K562 (cell line): Measurements from ENCODE around the gene DMXL1. TPM values are rescaled to one million over a fixed set of nuclear protein-coding genes. Genes with fewer than 3 reads are reported as not detected.

ENCODE experiments used
- ATAC-seq: fragments of 200-7000 bp; cut with Tn5 transposase; 3 replicates; pipeline ENCODE4 v1.9.1; 2020; ENCODE audit warnings: moderate library complexity
- BruUV-seq: library from RNA; stranded (reverse); fragments of 400-500 nt; replicated peaks from 2 replicates; lab custom pipeline; 2021; lab: Mats Ljungman, UMichigan
- CTCF ChIA-PET: fragments of 300-600 bp; formaldehyde crosslinking; extraction: SDS; loops from one replicate; lab custom pipeline; 2021; ENCODE audit warnings: low intra/inter-chr PET ratio; lab: Yijun Ruan, JAX
- POLR2A ChIA-PET: fragments of 300-600, 350-650 bp; sonication (Branson Sonifier 250); formaldehyde crosslinking; extraction: SDS; loops from one replicate; lab custom pipeline; 2021; ENCODE audit warnings: antibody characterized with exemption, inconsistent platforms; lab: Yijun Ruan, JAX
- DNase-seq, 4 experiments: peaks; one replicate each; pipeline versions ENCODE4 v3.0.0 to v3.0.0-alpha.2; 2011 to 2018; ENCODE audit warnings: low spot score in 3 of 4, mixed read lengths in 3 of 4; ENCODE audit errors: extremely low read depth in 1 of 4
- FAIRE-seq: peaks from 2 replicates; lab custom pipeline; 2011; peaks lifted over from hg19 to GRCh38; lab: Jason Lieb, UNC
- H2AFZ ChIP-seq: 2 replicates; pipeline ENCODE4 v1.6.0; 2011; ENCODE audit warnings: low read depth, low read length, control low read depth, inconsistent platforms
- H3K27ac ChIP-seq: fragments of 200-600 bp; 3 replicates; pipeline ENCODE4 v1.8.0; 2011; ENCODE audit warnings: low read depth, mild to moderate bottlenecking, control low read depth, inconsistent platforms, low read length, moderate library complexity, mixed read lengths; ENCODE audit errors: extremely low read depth
- H3K27me3 ChIP-seq, 2 experiments: fragments of 300-600 bp in 1 of 2; 2 replicates in 1 of 2; 3 replicates in 1 of 2; pipeline versions ENCODE4 v1.6.0 to v1.8.0; 2011; ENCODE audit warnings: inconsistent platforms in 2 of 2, low read length in 2 of 2, mild to moderate bottlenecking in 1 of 2, mixed read lengths in 1 of 2, moderate library complexity in 1 of 2; ENCODE audit not compliant: control insufficient read depth in 2 of 2, insufficient read depth in 2 of 2
- H3K36me3 ChIP-seq: fragments of 300-600 bp; 3 replicates; pipeline ENCODE4 v1.8.0; 2011; ENCODE audit warnings: mild to moderate bottlenecking, low read length, inconsistent platforms; ENCODE audit not compliant: control insufficient read depth, insufficient read depth
- H3K4me1 ChIP-seq, 2 experiments: fragments of 200-600 bp in 1 of 2; replicated peaks in 1 of 2; 2 replicates in 1 of 2; 3 replicates in 1 of 2; pipeline versions ENCODE4 v1.5.1 to v1.8.0; 2011; ENCODE audit warnings: inconsistent platforms in 2 of 2, low read length in 2 of 2, mild to moderate bottlenecking in 1 of 2, mixed read lengths in 1 of 2, moderate library complexity in 1 of 2; ENCODE audit not compliant: control insufficient read depth in 2 of 2, insufficient read depth in 2 of 2
- H3K4me2 ChIP-seq: 2 replicates; pipeline ENCODE4 v1.6.1; 2011; ENCODE audit warnings: low read length, control low read depth, inconsistent platforms, mixed read lengths; ENCODE audit not compliant: insufficient read depth
- H3K4me3 ChIP-seq: fragments of 200-600 bp; sonication (generic), shearing (Covaris generic); 2 replicates; pipeline ENCODE4 v1.5.1; 2016; ENCODE audit warnings: control low read depth, inconsistent platforms
- H3K79me2 ChIP-seq: fragments of 200-600 bp; 3 replicates; pipeline ENCODE4 v1.8.0; 2011; ENCODE audit warnings: low read length, inconsistent platforms; ENCODE audit not compliant: control insufficient read depth, insufficient read depth
- H3K9ac ChIP-seq, 2 experiments: 2 replicates each; pipeline versions ENCODE4 v1.6.0 to v1.6.1; 2011; ENCODE audit warnings: low read depth in 2 of 2, low read length in 2 of 2, control low read depth in 1 of 2, inconsistent platforms in 1 of 2, mild to moderate bottlenecking in 1 of 2, mixed read lengths in 1 of 2; ENCODE audit not compliant: insufficient read depth in 1 of 2
- H3K9me1 ChIP-seq: one replicate; pipeline ENCODE4 v1.6.0; 2011; ENCODE audit warnings: inconsistent platforms, mild to moderate bottlenecking, low read length, moderate library complexity; ENCODE audit not compliant: control insufficient read depth, insufficient read depth
- H3K9me3 ChIP-seq: replicated peaks from 2 replicates; pipeline ENCODE4 v1.5.1; 2011; ENCODE audit warnings: low read depth, low read length, inconsistent platforms; ENCODE audit not compliant: control insufficient read depth, insufficient read depth
- H4K20me1 ChIP-seq: replicated peaks from 2 replicates; pipeline ENCODE4 v1.6.1; 2011; ENCODE audit warnings: low read length, inconsistent platforms, mixed read lengths; ENCODE audit not compliant: control insufficient read depth, insufficient read depth
- BRCA1 ChIP-seq, 2 experiments: fragments of 450-650 bp in 1 of 2; sonication (generic) in 1 of 2; formaldehyde crosslinking in 1 of 2; IDR thresholded peaks; 2 replicates each; pipeline versions ENCODE4 v1.5.0 to v1.6.1; 2017 to 2020; ENCODE audit warnings: mild to moderate bottlenecking in 1 of 2, missing genetic modification reagents in 1 of 2
- HCFC1 ChIP-seq: IDR thresholded peaks from 2 replicates; pipeline ENCODE4 v1.6.1; 2012; ENCODE audit warnings: low read depth, low read length, improper control_type of control experiment
- HNRNPL ChIP-seq: fragments of 200-400 bp; formaldehyde crosslinking; IDR thresholded peaks from 2 replicates; pipeline ENCODE4 v1.6.1; 2017; ENCODE audit warnings: low read depth, mild to moderate bottlenecking, low read length
- MAFF ChIP-seq: IDR thresholded peaks from 2 replicates; pipeline ENCODE4 v1.6.1; 2012; ENCODE audit warnings: low read length, improper control_type of control experiment
- MAFG ChIP-seq: fragments of 450-650 bp; conservative IDR thresholded peaks from 2 replicates; pipeline ENCODE4 v1.6.1; 2016; ENCODE audit warnings: missing genetic modification characterization, missing compliant biosample characterization
- MAFK ChIP-seq: IDR thresholded peaks from 2 replicates; pipeline ENCODE4 v1.6.1; 2011; ENCODE audit warnings: low read length, improper control_type of control experiment
- MYBL2 ChIP-seq, 2 experiments: fragments of 450-650 bp in 1 of 2; sonication (generic) in 1 of 2; formaldehyde crosslinking in 1 of 2; IDR thresholded peaks; 2 replicates each; pipeline versions ENCODE4 v1.6.1 to v1.8.1; 2017 to 2022; ENCODE audit warnings: borderline replicate concordance in 1 of 2, inconsistent platforms in 1 of 2, low read depth in 1 of 2, mild to moderate bottlenecking in 1 of 2, missing genetic modification reagents in 1 of 2, moderate library complexity in 1 of 2
- SNIP1 ChIP-seq: fragments of 450-650 bp; IDR thresholded peaks from 2 replicates; pipeline ENCODE4 v1.7.1; 2017; ENCODE audit warnings: low read depth, mild to moderate bottlenecking
- SRSF1 ChIP-seq: fragments of 200-400 bp; formaldehyde crosslinking; IDR thresholded peaks from 2 replicates; pipeline ENCODE4 v1.6.1; 2017; ENCODE audit warnings: mild to moderate bottlenecking, low read depth, low read length, moderate library complexity
- ZKSCAN3 ChIP-seq: fragments of 250-450 bp; sonication (Bioruptor Pico); IDR thresholded peaks from 2 replicates; pipeline ENCODE4 v1.4.0; 2020
- ZNF224 ChIP-seq: sonication (generic); formaldehyde crosslinking; IDR thresholded peaks from 2 replicates; pipeline ENCODE4 v1.8.0; 2022; ENCODE audit warnings: mild to moderate bottlenecking, missing genetic modification reagents
- ZNF316 ChIP-seq: fragments of 450-650 bp; IDR thresholded peaks from 2 replicates; pipeline ENCODE4 v1.6.1; 2016
- in situ Hi-C: fragments of 300-500 bp; cut with MboI; formaldehyde crosslinking; loops from 4 replicates; pipeline ENCODE4 v1.15.0; 2018; ENCODE audit warnings: inconsistent platforms, mixed read lengths
- intact Hi-C: fragments of 100-400 bp; cut with micrococcal nuclease; formaldehyde crosslinking; loops from 2 replicates; pipeline ENCODE4 v1.14.2; 2022
- polyA plus RNA-seq, 8 experiments: library from polyadenylated mRNA; depleted of rRNA in 4 of 8; stranded (reverse) in 5 of 8; unstranded in 3 of 8; fragments of >200 nt; fragmentation: Nextera tagmentation in 2 of 8; fragmentation: Illumina TruSeq in 1 of 8; extraction: Ambion mirVana in 2 of 8; extraction: Trizol in 1 of 8; gene quantifications; 2 replicates each; pipeline versions ENCODE4 v1.2.1 to v1.2.3, GENCODE V29; 2011 to 2014; ENCODE audit warnings: inconsistent platforms in 1 of 8, missing spikeins in 1 of 8
- total RNA-seq, 7 experiments: library from RNA; depleted of rRNA in 6 of 7; stranded (reverse); fragments of >200 nt in 6 of 7; fragmentation: Illumina TruSeq in 2 of 7; extraction: Trizol in 2 of 7; gene quantifications; 2 replicates each; pipeline versions ENCODE4 v1.2.1 to v1.2.3, GENCODE V29; 2011 to 2021; ENCODE audit warnings: low replicate concordance in 1 of 7
- TF ChIP-seq, protein P1 (sequence below): fragments of 450-650 bp; IDR thresholded peaks from 2 replicates; pipeline ENCODE4 v1.6.1; 2017; ENCODE audit warnings: antibody characterized with exemption
- TF ChIP-seq, protein P2 (sequence below): fragments of 450-650 bp; IDR thresholded peaks from 2 replicates; pipeline ENCODE4 v1.6.1; 2018; ENCODE audit not compliant: partially characterized antibody

Gene DMXL1
- total and polyA plus RNA-seq, 9 of the 15 experiments (the other 6 are each of a cell fraction or from before 2014, with no cell fraction given): 8.3 to 40.3 (median 30.6) TPM

DNA sequence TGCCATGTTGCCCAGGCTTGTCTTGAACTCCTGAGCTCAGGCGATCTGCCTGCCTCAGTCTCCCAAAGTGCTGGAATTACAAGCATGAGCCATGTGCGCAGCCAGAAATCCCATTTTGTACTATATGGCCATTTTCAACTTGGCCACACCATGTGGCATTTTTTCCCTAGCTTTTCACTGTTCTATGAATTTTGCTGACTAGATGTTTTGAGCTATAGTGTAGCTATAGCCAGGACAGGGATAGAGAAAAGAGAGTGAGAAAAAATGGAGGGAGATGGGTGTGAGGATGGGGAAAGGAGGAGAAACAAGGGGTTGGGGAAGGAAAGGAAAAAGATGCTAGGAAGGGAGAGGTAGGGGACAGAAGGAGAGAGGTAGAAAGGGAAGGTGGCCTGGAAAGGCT lies 46.4 kb downstream of the DMXL1 start (continued):
- TF ChIP-seq, protein P1, sequence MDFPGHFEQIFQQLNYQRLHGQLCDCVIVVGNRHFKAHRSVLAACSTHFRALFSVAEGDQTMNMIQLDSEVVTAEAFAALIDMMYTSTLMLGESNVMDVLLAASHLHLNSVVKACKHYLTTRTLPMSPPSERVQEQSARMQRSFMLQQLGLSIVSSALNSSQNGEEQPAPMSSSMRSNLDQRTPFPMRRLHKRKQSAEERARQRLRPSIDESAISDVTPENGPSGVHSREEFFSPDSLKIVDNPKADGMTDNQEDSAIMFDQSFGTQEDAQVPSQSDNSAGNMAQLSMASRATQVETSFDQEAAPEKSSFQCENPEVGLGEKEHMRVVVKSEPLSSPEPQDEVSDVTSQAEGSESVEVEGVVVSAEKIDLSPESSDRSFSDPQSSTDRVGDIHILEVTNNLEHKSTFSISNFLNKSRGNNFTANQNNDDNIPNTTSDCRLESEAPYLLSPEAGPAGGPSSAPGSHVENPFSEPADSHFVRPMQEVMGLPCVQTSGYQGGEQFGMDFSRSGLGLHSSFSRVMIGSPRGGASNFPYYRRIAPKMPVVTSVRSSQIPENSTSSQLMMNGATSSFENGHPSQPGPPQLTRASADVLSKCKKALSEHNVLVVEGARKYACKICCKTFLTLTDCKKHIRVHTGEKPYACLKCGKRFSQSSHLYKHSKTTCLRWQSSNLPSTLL: no peak
- TF ChIP-seq MAFG: peak; percentile 75
- no peak for TF ChIP-seq HCFC1
- TF ChIP-seq SRSF1: no peak
- peak; percentile 57 for TF ChIP-seq MAFF
- no peak for TF ChIP-seq SNIP1
- no peak for TF ChIP-seq BRCA1 (IDR thresholded peaks at IDR 0.05)
- no peak for TF ChIP-seq BRCA1 (CRISPR knock-in tag; IDR thresholded peaks at IDR 0.05)
- no peak for TF ChIP-seq HNRNPL
- no peak for TF ChIP-seq ZKSCAN3
- peak; percentile 91 for TF ChIP-seq ZNF316
- TF ChIP-seq MAFK: peak; percentile 56
- no peak for TF ChIP-seq ZNF224 (CRISPR knock-in tag)

DNA sequence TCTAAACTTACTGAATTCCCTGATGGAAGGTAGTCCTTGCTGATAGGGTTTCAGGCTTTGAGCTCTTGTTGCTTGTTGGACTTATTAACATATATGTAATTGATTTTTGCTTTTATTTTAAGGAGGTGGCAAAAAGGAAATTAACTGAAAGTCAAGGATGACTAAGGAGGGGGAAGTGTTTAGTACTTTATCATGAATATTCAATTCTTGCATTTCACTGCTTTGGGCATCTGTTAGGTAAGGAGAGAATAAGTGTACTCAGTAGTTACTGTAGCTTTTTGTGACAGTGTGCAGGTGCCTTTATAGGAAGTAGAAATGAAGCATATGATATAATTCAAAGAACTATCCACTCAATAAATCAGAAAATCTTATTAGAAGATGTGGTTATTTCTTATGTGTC lies 47.1 kb downstream of the DMXL1 start:
- no peaks in the 10 kb centered on the region for H3K79me2 ChIP-seq
- no peaks in the 10 kb centered on the region for H3K9me1 ChIP-seq
- H3K4me1 ChIP-seq: no peaks in the 10 kb centered on the region
- in situ Hi-C loops: no loop called here
- no peaks in the 10 kb centered on the region for H3K27me3 ChIP-seq
- CTCF ChIA-PET: no interaction called here
- no peak overlapping the region for H3K4me2 ChIP-seq
- no TSS peak for BruUV-seq
- peaks cover 62% of the 10 kb centered on the region; the same call in 2 of the 3 replicates for H3K36me3 ChIP-seq
- DNase-seq: no peak
- intact Hi-C loops: no loop called here
- FAIRE-seq: no peak
- H4K20me1 ChIP-seq: no peaks in the 10 kb centered on the region
- TF ChIP-seq, protein P2, sequence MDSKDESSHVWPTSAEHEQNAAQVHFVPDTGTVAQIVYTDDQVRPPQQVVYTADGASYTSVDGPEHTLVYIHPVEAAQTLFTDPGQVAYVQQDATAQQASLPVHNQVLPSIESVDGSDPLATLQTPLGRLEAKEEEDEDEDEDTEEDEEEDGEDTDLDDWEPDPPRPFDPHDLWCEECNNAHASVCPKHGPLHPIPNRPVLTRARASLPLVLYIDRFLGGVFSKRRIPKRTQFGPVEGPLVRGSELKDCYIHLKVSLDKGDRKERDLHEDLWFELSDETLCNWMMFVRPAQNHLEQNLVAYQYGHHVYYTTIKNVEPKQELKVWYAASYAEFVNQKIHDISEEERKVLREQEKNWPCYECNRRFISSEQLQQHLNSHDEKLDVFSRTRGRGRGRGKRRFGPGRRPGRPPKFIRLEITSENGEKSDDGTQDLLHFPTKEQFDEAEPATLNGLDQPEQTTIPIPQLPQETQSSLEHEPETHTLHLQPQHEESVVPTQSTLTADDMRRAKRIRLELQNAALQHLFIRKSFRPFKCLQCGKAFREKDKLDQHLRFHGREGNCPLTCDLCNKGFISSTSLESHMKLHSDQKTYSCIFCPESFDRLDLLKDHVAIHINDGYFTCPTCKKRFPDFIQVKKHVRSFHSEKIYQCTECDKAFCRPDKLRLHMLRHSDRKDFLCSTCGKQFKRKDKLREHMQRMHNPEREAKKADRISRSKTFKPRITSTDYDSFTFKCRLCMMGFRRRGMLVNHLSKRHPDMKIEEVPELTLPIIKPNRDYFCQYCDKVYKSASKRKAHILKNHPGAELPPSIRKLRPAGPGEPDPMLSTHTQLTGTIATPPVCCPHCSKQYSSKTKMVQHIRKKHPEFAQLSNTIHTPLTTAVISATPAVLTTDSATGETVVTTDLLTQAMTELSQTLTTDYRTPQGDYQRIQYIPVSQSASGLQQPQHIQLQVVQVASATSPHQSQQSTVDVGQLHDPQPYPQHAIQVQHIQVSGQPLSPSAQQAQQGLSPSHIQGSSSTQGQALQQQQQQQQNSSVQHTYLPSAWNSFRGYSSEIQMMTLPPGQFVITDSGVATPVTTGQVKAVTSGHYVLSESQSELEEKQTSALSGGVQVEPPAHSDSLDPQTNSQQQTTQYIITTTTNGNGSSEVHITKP: no peak
- TF ChIP-seq MYBL2 (IDR thresholded peaks at IDR 0.05; ENCODE audit: low read depth): no peak
- TF ChIP-seq MYBL2 (CRISPR knock-in tag; IDR thresholded peaks at IDR 0.05; ENCODE audit: borderline replicate concordance): no peak
- TF ChIP-seq, all 486 proteins: peak for 0
- POLR2A ChIA-PET: interaction anchor here (0.6 kb wide), 1 partner anchor 80 kb away, joined by 3 read pairs; no protein-coding TSS in a partner anchor
- no peak for ATAC-seq
- Histone ChIP-seq H3K27ac (no peak overlapping the region), H2AFZ (no peak overlapping the region), H3K9me3 (0 out of 2 replicates have a peak, but pooled peaks cover 2% of the 10 kb centered on the region), H3K9ac (no peak overlapping the region), H3K4me3 (no peak overlapping the region)
